ENCODE data around the gene LRRC4C.

GRCh38 chr11:40701027-40701426, 758.4 kb downstream of the LRRC4C start:
- no peak for TF ChIP-seq CTCF (IDR thresholded peaks at IDR 0.05; ENCODE audit: borderline replicate concordance, extremely low read depth, low read length, poor library complexity, severe bottlenecking)
- no peak for TF ChIP-seq EZH2 (IDR thresholded peaks at IDR 0.05; ENCODE audit: borderline replicate concordance, low read depth, low read length, severe bottlenecking)
